B cell (primary cell): ENCODE measurements around the gene CITED2. TPM values are rescaled to one million over a fixed set of nuclear protein-coding genes. Genes with fewer than 3 reads are reported as not detected.

Experiments
- ATAC-seq: fragments of 200-7000 bp; cut with Tn5 transposase; one replicate; pipeline ENCODE4 v1.10.0; 2021; ENCODE audit warnings: low read depth, mild to moderate bottlenecking, moderate number of reproducible peaks, moderate library complexity
- CTCF ChIA-PET: fragments of 350-600 bp; sonication (Branson Sonifier 250); formaldehyde crosslinking; loops from one replicate; lab custom pipeline; 2021; ENCODE audit warnings: antibody characterized with exemption, inconsistent platforms; lab: Charles Lee
- POLR2A ChIA-PET: fragments of 350-600 bp; sonication (Branson Sonifier 250); formaldehyde crosslinking; loops from one replicate; lab custom pipeline; 2021; ENCODE audit warnings: antibody characterized with exemption; lab: Charles Lee
- DNase-seq: peaks from one replicate; pipeline ENCODE4 v3.0.0; 2013
- H2AFZ ChIP-seq: 2 replicates; pipeline ENCODE4 v1.6.1; 2012; ENCODE audit warnings: mild to moderate bottlenecking, low read depth, low read length; ENCODE audit not compliant: insufficient read depth, poor library complexity, severe bottlenecking
- H3K27ac ChIP-seq, 2 donors: 1 replicate in 1 of 2; 2 replicates in 1 of 2; pipeline ENCODE4 v1.5.1; 2012 to 2013; ENCODE audit warnings: low read length in 2 of 2, mild to moderate bottlenecking in 2 of 2, moderate library complexity in 1 of 2
- H3K27me3 ChIP-seq, 4 experiments: fragments of 200-600 bp in 1 of 4; sonication (generic) in 1 of 4; replicated peaks in 1 of 4; 1 replicate in 2 of 4; 2 replicates in 2 of 4; pipeline versions ENCODE4 v1.6.1 to v1.7.0; 2013 to 2016; ENCODE audit warnings: low read length in 3 of 4, mild to moderate bottlenecking in 2 of 4, mixed read lengths in 1 of 4, moderate library complexity in 1 of 4; ENCODE audit not compliant: insufficient read depth in 4 of 4, control insufficient read depth in 3 of 4; ENCODE audit errors: control extremely low read depth in 1 of 4
- H3K36me3 ChIP-seq, 2 experiments: replicated peaks in 1 of 2; 1 replicate in 1 of 2; 2 replicates in 1 of 2; pipeline versions ENCODE4 v1.6.1 to v1.7.1; 2013; ENCODE audit warnings: low read length in 1 of 2; ENCODE audit not compliant: insufficient read depth in 2 of 2, control insufficient read depth in 1 of 2; ENCODE audit errors: control extremely low read depth in 1 of 2, extremely low read depth in 1 of 2
- H3K4me1 ChIP-seq, 2 donors: fragments of 200-600 bp in 1 of 2; sonication (generic) in 1 of 2; 1 replicate in 1 of 2; 2 replicates in 1 of 2; pipeline versions ENCODE4 v1.5.1 to v1.6.1; 2013 to 2017; ENCODE audit warnings: low read length in 2 of 2; ENCODE audit not compliant: control insufficient read depth in 2 of 2, insufficient read depth in 2 of 2
- H3K4me2 ChIP-seq: replicated peaks from 2 replicates; pipeline ENCODE3; 2012; ENCODE audit warnings: mild to moderate bottlenecking, low read depth, low read length; ENCODE audit not compliant: poor library complexity, severe bottlenecking
- H3K4me3 ChIP-seq, 5 experiments: fragments of 200-600 bp in 1 of 5; sonication (generic) in 1 of 5; 1 replicate in 3 of 5; 2 replicates in 2 of 5; pipeline versions ENCODE4 v1.5.1 to v1.7.0; 2011 to 2016; ENCODE audit warnings: low read length in 4 of 5, mild to moderate bottlenecking in 4 of 5, low read depth in 2 of 5, control low read depth in 1 of 5, moderate library complexity in 1 of 5; ENCODE audit not compliant: insufficient read depth in 1 of 5; ENCODE audit errors: control extremely low read depth in 1 of 5, extremely low read depth in 1 of 5
- H3K79me2 ChIP-seq: fragments of 200-600 bp; sonication (generic); one replicate; pipeline ENCODE4 v1.6.0; 2016; ENCODE audit warnings: low read length; ENCODE audit not compliant: control insufficient read depth, insufficient read depth
- H3K9ac ChIP-seq: fragments of 200-600 bp; sonication (generic); 2 replicates; pipeline ENCODE4 v1.6.1; 2017; ENCODE audit warnings: mild to moderate bottlenecking, low read length, moderate library complexity
- H3K9me3 ChIP-seq, 3 donors: one replicate each; pipeline versions ENCODE4 v1.6.1 to v1.7.1; 2013; ENCODE audit warnings: low read length in 2 of 3; ENCODE audit not compliant: control insufficient read depth in 2 of 3, insufficient read depth in 1 of 3; ENCODE audit errors: control extremely low read depth in 1 of 3
- H4K20me1 ChIP-seq: 2 replicates; pipeline ENCODE4 v1.6.0; 2012; ENCODE audit warnings: mild to moderate bottlenecking, low read length; ENCODE audit not compliant: insufficient read depth, control insufficient read depth, poor library complexity, severe bottlenecking
- H3K27ac Mint-ChIP-seq: one replicate; pipeline ENCODE4 v1.8.0; 2021; ENCODE audit warnings: mixed read lengths
- H3K27me3 Mint-ChIP-seq: one replicate; pipeline ENCODE4 v1.8.0; 2021; ENCODE audit warnings: mixed read lengths
- H3K4me1 Mint-ChIP-seq: one replicate; pipeline ENCODE4 v1.8.0; 2021; ENCODE audit warnings: mixed read lengths
- H3K4me3 Mint-ChIP-seq: one replicate; pipeline ENCODE4 v1.8.0; 2021; ENCODE audit warnings: mixed read lengths
- H3K9me3 Mint-ChIP-seq: one replicate; pipeline ENCODE4 v1.8.0; 2022; ENCODE audit warnings: mixed read lengths; ENCODE audit not compliant: insufficient read depth
- CTCF ChIP-seq: fragments of 200-600 bp; IDR thresholded peaks from one replicate; pipeline ENCODE4 v1.8.0; 2022; ENCODE audit warnings: antibody characterized with exemption, mild to moderate bottlenecking
- EZH2 ChIP-seq: IDR thresholded peaks from 2 replicates; pipeline ENCODE4 v1.6.1; 2012; ENCODE audit warnings: borderline replicate concordance, low read depth, mild to moderate bottlenecking, moderate library complexity, low read length; ENCODE audit not compliant: insufficient read depth, poor library complexity, severe bottlenecking
- WGBS: methylation state at CpG from one replicate; pipeline ENCODE4 v1.1.5; 2013; ENCODE audit warnings: missing lambda C conversion rate; ENCODE audit not compliant: insufficient coverage; 5-methylcytosine and 5-hydroxymethylcytosine counted together
- intact Hi-C: fragments of 100-400 bp; cut with micrococcal nuclease; formaldehyde crosslinking; loops from one replicate; pipeline ENCODE4 v1.10.0; 2022
- polyA plus RNA-seq: library from polyadenylated mRNA; depleted of rRNA; stranded (reverse); fragments of >200 nt; gene quantifications from 2 replicates; pipeline ENCODE4 v1.2.3, GENCODE V29; 2012
- total RNA-seq, 2 donors: library from RNA; stranded (reverse); fragments of 120-200 nt in 1 of 2; gene quantifications; 1 replicate in 1 of 2; 2 replicates in 1 of 2; pipeline versions ENCODE4 v1.2.3 to v1.2.4, GENCODE V29; 2013 to 2022

Gene CITED2
- total and polyA plus RNA-seq, 2 donors (not counting 1 experiment from before 2014, with no cell fraction given), result 56.2 to 67.9 TPM

GRCh38 chr6:139330826-139331500 is 43.5 kb downstream of the CITED2 start:
- Histone ChIP-seq H3K9ac (no peak overlapping the region), H3K4me3 (no peak overlapping the region), H3K36me3 (no peaks in the 10 kb centered on the region), H3K27me3 (no peaks in the 10 kb centered on the region), H3K9me3 (peaks cover 0 to 2% (median 0%) of the 10 kb centered on the region in 3 donors), H3K4me1 (peaks cover 6 to 13% of the 10 kb centered on the region in 2 donors), H4K20me1 (no peaks in the 10 kb centered on the region), H3K79me2 (no peaks in the 10 kb centered on the region), H2AFZ (no peak overlapping the region), H3K4me2 (no peak overlapping the region), H3K27ac (no peak overlapping the region)
- ATAC-seq (no peak), DNase-seq (no peak)
- H3K27ac Mint-ChIP-seq, result no peak overlapping the region
- intact Hi-C loops, result no loop called here
- POLR2A ChIA-PET, result no interaction called here
- no peaks in the 10 kb centered on the region for H3K9me3 Mint-ChIP-seq
- H3K27me3 Mint-ChIP-seq, result no peaks in the 10 kb centered on the region
- no peak overlapping the region for H3K4me3 Mint-ChIP-seq
- peaks cover 18% of the 10 kb centered on the region for H3K4me1 Mint-ChIP-seq
- CTCF ChIA-PET, result interaction anchor here (1.0 kb wide), 1 partner anchor 34 kb away, joined by 3 read pairs; no protein-coding TSS in a partner anchor
- TF ChIP-seq EZH2 (no peak), CTCF (no peak)
- no CpG with 5 or more reads among the region's 3 CpGs for WGBS

- Histone ChIP-seq H3K4me1 (peaks cover 13 to 20% of the 10 kb centered on the region in 2 donors), H4K20me1 (no peaks in the 10 kb centered on the region), H3K27me3 (no peaks in the 10 kb centered on the region), H3K4me3 (no peak overlapping the region), H3K9ac (no peak overlapping the region), H3K27ac (no peak overlapping the region), H3K4me2 (no peak overlapping the region), H2AFZ (no peak overlapping the region), H3K79me2 (no peaks in the 10 kb centered on the region), H3K9me3 (peaks cover 0 to 2% (median 0%) of the 10 kb centered on the region in 3 donors), H3K36me3 (no peaks in the 10 kb centered on the region)
- peak overlapping the region; percentile 38 for H3K27ac Mint-ChIP-seq
- TF ChIP-seq EZH2, result no peak
- no peak for TF ChIP-seq CTCF
- WGBS, result 89% methylated on average over 3 of the region's 5 CpGs
- H3K4me3 Mint-ChIP-seq, result no peak overlapping the region
- no peaks in the 10 kb centered on the region for H3K9me3 Mint-ChIP-seq
- intact Hi-C loops, result no loop called here
- peaks cover 23% of the 10 kb centered on the region for H3K4me1 Mint-ChIP-seq
- POLR2A ChIA-PET, result no interaction called here
- ATAC-seq (no peak), DNase-seq (no peak)
- CTCF ChIA-PET, result no interaction called here
- H3K27me3 Mint-ChIP-seq, result no peaks in the 10 kb centered on the region
These were observed 44.1 kb downstream of the CITED2 start for GRCh38 chr6:139330306-139330705.
